ENCODE data around the gene SLBP.

GRCh38 chr4:1749826-1750225 is 37.7 kb upstream of the SLBP start:
- TF ChIP-seq EZH2phosphoT487 (conservative IDR thresholded peaks at IDR 0.05; ENCODE audit: low read length) (no peak), CTCF (IDR thresholded peaks at IDR 0.05; ENCODE audit: insufficient read depth, low read length, poor library complexity, severe bottlenecking) (no peak)
